Keratinocyte (primary cell): ENCODE results near the gene TTC9B. TPM values are rescaled to one million over a fixed set of nuclear protein-coding genes. Genes with fewer than 3 reads are reported as not detected.

ENCODE experiments used
- DNase-seq: peaks from one replicate; pipeline ENCODE4 v3.0.0-alpha.2; 2011; ENCODE audit warnings: low read depth, missing footprints, low spot score
- FAIRE-seq: peaks from 2 replicates; lab custom pipeline; 2011; peaks lifted over from hg19 to GRCh38; lab: Jason Lieb, UNC
- H2AFZ ChIP-seq: 2 replicates; pipeline ENCODE4 v1.6.0; 2012; ENCODE audit warnings: low read length, control low read depth, inconsistent platforms; ENCODE audit not compliant: control insufficient read depth
- H3K27ac ChIP-seq: 2 replicates; pipeline ENCODE4 v1.5.1; 2011; ENCODE audit warnings: low read length; ENCODE audit not compliant: control insufficient read depth, insufficient read depth
- H3K27me3 ChIP-seq: 3 replicates; pipeline ENCODE4 v1.6.0; 2011; ENCODE audit warnings: low read length; ENCODE audit not compliant: control insufficient read depth, insufficient read depth; ENCODE audit errors: extremely low read depth
- H3K36me3 ChIP-seq, 2 experiments: 2 replicates in 1 of 2; 3 replicates in 1 of 2; pipeline ENCODE4 v1.5.1; 2011; ENCODE audit warnings: low read length in 2 of 2, mild to moderate bottlenecking in 1 of 2; ENCODE audit not compliant: control insufficient read depth in 2 of 2, insufficient read depth in 2 of 2; ENCODE audit errors: extremely low read depth in 1 of 2
- H3K4me1 ChIP-seq: 3 replicates; pipeline ENCODE4 v1.5.1; 2011; ENCODE audit warnings: low read length; ENCODE audit not compliant: control insufficient read depth, insufficient read depth; ENCODE audit errors: extremely low read depth
- H3K4me2 ChIP-seq: 3 replicates; pipeline ENCODE4 v1.6.0; 2011; ENCODE audit warnings: low read depth, low read length; ENCODE audit not compliant: control insufficient read depth, insufficient read depth; ENCODE audit errors: extremely low read depth
- H3K4me3 ChIP-seq, 3 experiments: fragments of 200-600 bp in 1 of 3; sonication (generic) in 1 of 3; 2 replicates in 2 of 3; 3 replicates in 1 of 3; pipeline ENCODE4 v1.5.1; 2011 to 2016; ENCODE audit warnings: low read length in 3 of 3, mild to moderate bottlenecking in 3 of 3, control low read depth in 2 of 3, inconsistent platforms in 1 of 3, low read depth in 1 of 3, mixed read lengths in 1 of 3, mixed run types in 1 of 3, moderate library complexity in 1 of 3; ENCODE audit not compliant: control insufficient read depth in 2 of 3, insufficient read depth in 2 of 3; ENCODE audit errors: extremely low read depth in 1 of 3
- H3K79me2 ChIP-seq: 2 replicates; pipeline ENCODE4 v1.6.0; 2012; ENCODE audit warnings: low read length; ENCODE audit not compliant: control insufficient read depth, insufficient read depth
- H3K9ac ChIP-seq: 3 replicates; pipeline ENCODE4 v1.6.0; 2011; ENCODE audit warnings: low read length; ENCODE audit not compliant: control insufficient read depth, insufficient read depth; ENCODE audit errors: extremely low read depth
- H3K9me1 ChIP-seq: 3 replicates; pipeline ENCODE4 v1.6.0; 2011; ENCODE audit warnings: low read length; ENCODE audit not compliant: control insufficient read depth, insufficient read depth; ENCODE audit errors: extremely low read depth
- H3K9me3 ChIP-seq: 2 replicates; pipeline ENCODE4 v1.5.1; 2012; ENCODE audit warnings: low read depth, low read length; ENCODE audit not compliant: control insufficient read depth
- H4K20me1 ChIP-seq: 3 replicates; pipeline ENCODE4 v1.6.0; 2011; ENCODE audit warnings: low read length; ENCODE audit not compliant: control insufficient read depth, insufficient read depth; ENCODE audit errors: extremely low read depth
- EZH2 ChIP-seq: IDR thresholded peaks from one replicate; pipeline ENCODE4 v1.6.1; 2012; ENCODE audit warnings: inconsistent platforms, mild to moderate bottlenecking, low read length, moderate library complexity
- dilution Hi-C: fragments of 300-500 bp; cut with MboI; formaldehyde crosslinking; loops from one replicate; pipeline ENCODE4 v1.7.0; 2020; ENCODE audit warnings: low sequenced_read_pairs; ENCODE audit not compliant: extremely low pct_ligation_motif_present
- polyA plus RNA-seq, 5 experiments: library from polyadenylated mRNA; depleted of rRNA in 3 of 5; stranded (reverse) in 3 of 5; stranded (forward) in 1 of 5; unstranded in 1 of 5; fragments of >200 nt; gene quantifications; 1 replicate in 1 of 5; 2 replicates in 3 of 5; 3 replicates in 1 of 5; pipeline versions ENCODE4 v1.2.1 to v1.2.3, GENCODE V29; 2011 to 2012; ENCODE audit warnings: missing spikeins in 2 of 5, low read depth in 1 of 5, low replicate concordance in 1 of 5
- TF ChIP-seq, protein P1 (sequence below), 3 experiments: IDR thresholded peaks in 1 of 3; conservative IDR thresholded peaks in 1 of 3; optimal IDR thresholded peaks in 1 of 3; 2 replicates in 2 of 3; 3 replicates in 1 of 3; pipeline versions ENCODE3 to v1.5.1; 2011; ENCODE audit warnings: low read length in 3 of 3, mild to moderate bottlenecking in 3 of 3, moderate library complexity in 2 of 3, control low read depth in 1 of 3, inconsistent platforms in 1 of 3; ENCODE audit not compliant: insufficient read depth in 2 of 3; ENCODE audit errors: extremely low read depth in 1 of 3

The TTC9B gene
- polyA plus RNA-seq, 1 donor (not counting 4 experiments of a cell fraction or from before 2014, with no cell fraction given), result not detected

DNA sequence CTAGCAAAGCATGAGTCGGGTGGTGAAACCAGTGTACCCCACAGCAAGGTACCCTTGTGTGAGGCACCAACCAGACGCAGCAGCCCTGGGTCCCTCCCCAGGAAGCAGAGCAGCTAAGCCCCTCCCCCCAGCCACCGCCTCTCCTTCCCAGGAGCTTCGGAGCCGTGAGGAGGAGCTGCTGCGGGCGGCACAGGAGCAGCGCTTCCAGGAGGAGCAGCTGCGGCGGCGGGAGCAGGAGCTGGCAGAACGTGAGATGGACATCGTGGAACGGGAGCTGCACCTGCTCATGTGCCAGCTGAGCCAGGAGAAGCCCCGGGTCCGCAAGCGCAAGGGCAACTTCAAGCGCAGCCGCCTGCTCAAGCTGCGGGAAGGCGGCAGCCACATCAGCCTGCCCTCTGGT is 12.4 kb downstream of the TTC9B start:
- Histone ChIP-seq H3K4me2 (no peak overlapping the region), H3K4me3 (no peak overlapping the region), H4K20me1 (no peaks in the 10 kb centered on the region), H3K9me3 (no peaks in the 10 kb centered on the region), H2AFZ (no peak overlapping the region), H3K9ac (no peak overlapping the region), H3K79me2 (no peaks in the 10 kb centered on the region), H3K36me3 (peaks cover 0 to 15% of the 10 kb centered on the region in 2 experiments), H3K9me1 (no peaks in the 10 kb centered on the region), H3K4me1 (no peaks in the 10 kb centered on the region), H3K27ac (no peak overlapping the region), H3K27me3 (no peaks in the 10 kb centered on the region)
- TF ChIP-seq EZH2, result no peak
- TF ChIP-seq, protein P1, sequence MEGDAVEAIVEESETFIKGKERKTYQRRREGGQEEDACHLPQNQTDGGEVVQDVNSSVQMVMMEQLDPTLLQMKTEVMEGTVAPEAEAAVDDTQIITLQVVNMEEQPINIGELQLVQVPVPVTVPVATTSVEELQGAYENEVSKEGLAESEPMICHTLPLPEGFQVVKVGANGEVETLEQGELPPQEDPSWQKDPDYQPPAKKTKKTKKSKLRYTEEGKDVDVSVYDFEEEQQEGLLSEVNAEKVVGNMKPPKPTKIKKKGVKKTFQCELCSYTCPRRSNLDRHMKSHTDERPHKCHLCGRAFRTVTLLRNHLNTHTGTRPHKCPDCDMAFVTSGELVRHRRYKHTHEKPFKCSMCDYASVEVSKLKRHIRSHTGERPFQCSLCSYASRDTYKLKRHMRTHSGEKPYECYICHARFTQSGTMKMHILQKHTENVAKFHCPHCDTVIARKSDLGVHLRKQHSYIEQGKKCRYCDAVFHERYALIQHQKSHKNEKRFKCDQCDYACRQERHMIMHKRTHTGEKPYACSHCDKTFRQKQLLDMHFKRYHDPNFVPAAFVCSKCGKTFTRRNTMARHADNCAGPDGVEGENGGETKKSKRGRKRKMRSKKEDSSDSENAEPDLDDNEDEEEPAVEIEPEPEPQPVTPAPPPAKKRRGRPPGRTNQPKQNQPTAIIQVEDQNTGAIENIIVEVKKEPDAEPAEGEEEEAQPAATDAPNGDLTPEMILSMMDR (optimal IDR thresholded peaks at IDR 0.05 in 1 of 3, IDR thresholded peaks at IDR 0.05 in 1 of 3, conservative IDR thresholded peaks at IDR 0.05 in 1 of 3; ENCODE audit: extremely low read depth in 1 of 3, insufficient read depth in 2 of 3, low read length in 3 of 3), result no peak
- dilution Hi-C loops, result no loop called here
- FAIRE-seq (no peak), DNase-seq (no peak)

DNA sequence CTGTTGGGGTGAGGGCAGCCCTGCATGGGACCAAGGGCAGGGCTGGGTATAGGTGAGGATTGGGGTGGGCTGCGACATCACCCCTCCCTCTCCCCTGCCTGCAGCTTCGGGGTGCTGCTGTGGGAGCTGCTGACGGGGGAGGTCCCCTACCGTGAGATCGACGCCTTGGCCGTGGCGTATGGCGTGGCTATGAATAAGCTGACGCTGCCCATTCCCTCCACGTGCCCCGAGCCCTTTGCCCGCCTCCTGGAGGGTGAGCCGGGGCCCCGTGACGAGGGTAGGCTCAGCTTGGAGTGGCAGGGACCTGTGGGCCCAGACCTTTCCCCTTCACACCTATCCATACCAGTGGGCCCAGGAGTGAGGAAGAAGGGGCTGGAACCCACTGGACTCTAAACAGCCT is 13.8 kb downstream of the TTC9B start:
- TF ChIP-seq, protein P1 (optimal IDR thresholded peaks at IDR 0.05 in 1 of 3, IDR thresholded peaks at IDR 0.05 in 1 of 3, conservative IDR thresholded peaks at IDR 0.05 in 1 of 3; ENCODE audit: extremely low read depth in 1 of 3, insufficient read depth in 2 of 3, low read length in 3 of 3), result no peak
- TF ChIP-seq EZH2, result no peak
- no peaks in the 10 kb centered on the region for H3K79me2 ChIP-seq
- no peak overlapping the region for H3K9ac ChIP-seq
- no peak overlapping the region for H2AFZ ChIP-seq
- H3K4me2 ChIP-seq, result no peak overlapping the region
- H3K4me3 ChIP-seq, result no peak overlapping the region
- FAIRE-seq, result no peak
- H3K27ac ChIP-seq, result no peak overlapping the region
- H3K4me1 ChIP-seq, result no peaks in the 10 kb centered on the region
- dilution Hi-C loops, result no loop called here
- no peaks in the 10 kb centered on the region for H3K27me3 ChIP-seq
- peaks cover 0 to 15% of the 10 kb centered on the region in 2 experiments for H3K36me3 ChIP-seq
- H3K9me1 ChIP-seq, result no peaks in the 10 kb centered on the region
- no peaks in the 10 kb centered on the region for H4K20me1 ChIP-seq
- H3K9me3 ChIP-seq, result no peaks in the 10 kb centered on the region
- DNase-seq, result no peak
